Suprapubic skin (tissue), 4 donors: ENCODE measurements around the gene SMARCD1.

Source experiments
- CTCF ChIP-seq, 2 donors: fragments of 200-600 bp in 1 of 2; fragments of 450-650 bp in 1 of 2; sonication (generic) in 1 of 2; IDR thresholded peaks; one replicate each; pipeline ENCODE4 v1.5.1; 2016 to 2019; ENCODE audit warnings: antibody characterized with exemption in 2 of 2, mild to moderate bottlenecking in 1 of 2, moderate library complexity in 1 of 2
- POLR2A ChIP-seq, 2 donors: fragments of 450-650 bp; IDR thresholded peaks; one replicate each; pipeline ENCODE4 v1.6.1; 2017; ENCODE audit warnings: antibody characterized with exemption in 2 of 2, mild to moderate bottlenecking in 2 of 2, moderate library complexity in 2 of 2
- POLR2AphosphoS5 ChIP-seq, 3 donors: sonication (generic); formaldehyde crosslinking; IDR thresholded peaks; one replicate each; pipeline ENCODE4 v1.6.1; 2017; ENCODE audit warnings: antibody characterized with exemption in 3 of 3

GRCh38 chr12:50051101-50051806 lies 33.9 kb upstream of the SMARCD1 start:
- TF ChIP-seq CTCF (IDR thresholded peaks at IDR 0.05) (no peak), POLR2A (IDR thresholded peaks at IDR 0.05) (no peak), POLR2AphosphoS5 (IDR thresholded peaks at IDR 0.05) (no peak)
